IMR-90 (cell line): Measurements from ENCODE around the gene PLA2G2E.

ENCODE experiments used
- CTCF ChIP-seq: conservative IDR thresholded peaks from 2 replicates; pipeline ENCODE4 v1.5.1; 2012; ENCODE audit warnings: mild to moderate bottlenecking, low read depth, low read length, improper control_type of control experiment
- FOS ChIP-seq: fragments of 150-350 bp; IDR thresholded peaks from 2 replicates; pipeline ENCODE4 v1.6.1; 2016; ENCODE audit warnings: low read depth, low read length
- MAZ ChIP-seq: IDR thresholded peaks from 2 replicates; pipeline ENCODE4 v1.6.1; 2012; ENCODE audit warnings: low read depth, mild to moderate bottlenecking, low read length, improper control_type of control experiment, moderate library complexity, borderline replicate concordance
- POLR2A ChIP-seq: IDR thresholded peaks from 2 replicates; pipeline ENCODE4 v1.6.1; 2012; ENCODE audit warnings: mild to moderate bottlenecking, low read depth, low read length
- RFX5 ChIP-seq: IDR thresholded peaks from 2 replicates; pipeline ENCODE4 v1.8.0; 2012; ENCODE audit warnings: low read depth, mild to moderate bottlenecking, low read length, moderate library complexity

GRCh38 chr1:19888112-19888511, 35.3 kb downstream of the PLA2G2E start:
- TF ChIP-seq POLR2A (no peak), CTCF (no peak), FOS (no peak), RFX5 (no peak), MAZ (no peak)
